ENCODE results near the gene RGS11. TPM values are rescaled to one million over a fixed set of nuclear protein-coding genes. Genes with fewer than 3 reads are reported as not detected.

Gene RGS11
- total and polyA plus RNA-seq, 12 donors = 1.9 to 36.4 (median 12.5) TPM

- intact Hi-C loops (cut with DNase I) = no loop called here
- H3K27ac ChIP-seq = no peak overlapping the region
- DNase-seq (no peak), ATAC-seq (no peak)
- no peaks in the 10 kb centered on the region for H3K9me3 ChIP-seq
- H3K4me1 ChIP-seq = peaks cover 3 to 41% (median 23%) of the 10 kb centered on the region in 9 donors
- no peak overlapping the region for H3K4me3 ChIP-seq
- H3K27me3 ChIP-seq = no peaks in the 10 kb centered on the region
- 93% methylated on average over 9 of the region's 9 CpGs for WGBS, 2 donors
- H3K36me3 ChIP-seq = peaks cover 0 to 28% (median 2%) of the 10 kb centered on the region in 9 donors
- no peak for TF ChIP-seq CTCF (IDR thresholded peaks at IDR 0.05)
Observed at GRCh38 chr16:245105-245504, 30.6 kb downstream of the RGS11 start.

- Histone ChIP-seq H3K4me1 (peaks cover 3 to 52% (median 32%) of the 10 kb centered on the region in 9 donors), H3K4me3 (no peak overlapping the region), H3K27me3 (no peaks in the 10 kb centered on the region)
Observed at GRCh38 chr16:243348-243747, 32.4 kb downstream of the RGS11 start.

GRCh38 chr16:242281-242680 lies 33.5 kb downstream of the RGS11 start:
- ATAC-seq (no peak), DNase-seq (no peak)
- TF ChIP-seq CTCF (IDR thresholded peaks at IDR 0.05) = no peak
- intact Hi-C loops (cut with DNase I) = loop anchor here in 1 of 10 donors (5.0 kb wide), 1 partner anchor 110 kb away; the partner anchor contains the start of gene AXIN1
- WGBS, 2 donors = 84 to 91% methylated on average over 10 of the region's 10 CpGs
- Histone ChIP-seq H3K27ac (peak overlapping the region in 9 of 10 donors; percentile 12 to 78 (median 47)), H3K4me3 (no peak overlapping the region), H3K36me3 (peaks cover 0 to 11% (median 0%) of the 10 kb centered on the region in 9 donors), H3K4me1 (peaks cover 3 to 52% (median 32%) of the 10 kb centered on the region in 9 donors), H3K9me3 (no peaks in the 10 kb centered on the region), H3K27me3 (no peaks in the 10 kb centered on the region)

More at GRCh38 chr16:243348-243747, 32.4 kb downstream of the RGS11 start:
- Histone ChIP-seq H3K36me3 (peaks cover 0 to 11% (median 0%) of the 10 kb centered on the region in 9 donors), H3K27ac (peak overlapping the region in 6 of 10 donors; percentile 20 to 65 (median 45)), H3K9me3 (no peaks in the 10 kb centered on the region)
- 67 to 79% methylated on average over 4 of the region's 4 CpGs for WGBS, 2 donors
- TF ChIP-seq CTCF (IDR thresholded peaks at IDR 0.05) = no peak
- DNase-seq (no peak), ATAC-seq (peak in 1 of 8 donors; percentile 54)
- intact Hi-C loops (cut with DNase I) = loop anchor here in 1 of 10 donors (5.0 kb wide), 1 partner anchor 109 kb away; the partner anchor contains the start of gene AXIN1

GRCh38 chr16:240559-240958 lies 35.2 kb downstream of the RGS11 start:
- TF ChIP-seq CTCF (IDR thresholded peaks at IDR 0.05) = no peak
- Histone ChIP-seq H3K36me3 (peaks cover 0 to 11% (median 0%) of the 10 kb centered on the region in 9 donors), H3K27ac (peak overlapping the region in 7 of 10 donors; percentile 6 to 78 (median 56)), H3K4me1 (peaks cover 3 to 60% (median 38%) of the 10 kb centered on the region in 9 donors), H3K4me3 (no peak overlapping the region), H3K9me3 (no peaks in the 10 kb centered on the region), H3K27me3 (no peaks in the 10 kb centered on the region)
- DNase-seq (no peak), ATAC-seq (no peak)
- WGBS, 2 donors = 92 to 95% methylated on average over 8 of the region's 8 CpGs
- intact Hi-C loops (cut with DNase I) = loop anchor here in 1 of 10 donors (5.0 kb wide), 1 partner anchor 112 kb away; the partner anchor contains the start of gene AXIN1
